Uterus (tissue), 4 donors: Measurements from ENCODE around the gene GUCA2A. TPM values are rescaled to one million over a fixed set of nuclear protein-coding genes. Genes with fewer than 3 reads are reported as not detected.

Experiments used
- DNase-seq, 2 donors: peaks; one replicate each; pipeline ENCODE4 v3.0.0-alpha.2; 2019 to 2020
- H3K27ac ChIP-seq, 2 donors: fragments of 200-600 bp; sonication (generic); 1 replicate in 1 of 2; 2 replicates in 1 of 2; pipeline ENCODE4 v1.5.1; 2016 to 2018
- H3K27me3 ChIP-seq, 2 donors: fragments of 200-600 bp; sonication (generic); one replicate each; pipeline ENCODE4 v1.5.1; 2018 to 2019; ENCODE audit warnings: control low read depth in 1 of 2
- H3K36me3 ChIP-seq, 2 donors: fragments of 200-600 bp; sonication (generic); one replicate each; pipeline ENCODE4 v1.5.1; 2019; ENCODE audit warnings: control low read depth in 1 of 2
- H3K4me1 ChIP-seq, 2 donors: fragments of 200-600 bp; sonication (generic); one replicate each; pipeline ENCODE4 v1.5.1; 2018 to 2019; ENCODE audit warnings: control low read depth in 1 of 2
- H3K4me3 ChIP-seq, 2 donors: fragments of 200-600 bp; sonication (generic); 1 replicate in 1 of 2; 2 replicates in 1 of 2; pipeline ENCODE4 v1.5.1; 2018 to 2019; ENCODE audit warnings: mild to moderate bottlenecking in 1 of 2
- H3K9me3 ChIP-seq, 2 donors: fragments of 200-600 bp; sonication (generic); one replicate each; pipeline ENCODE4 v1.5.1; 2019; ENCODE audit warnings: control low read depth in 1 of 2
- CTCF ChIP-seq, 4 experiments: fragments of 200-600 bp in 2 of 4; fragments of 450-650 bp in 2 of 4; sonication (generic) in 2 of 4; IDR thresholded peaks; one replicate each; pipeline ENCODE4 v1.5.1; 2016 to 2019; ENCODE audit warnings: antibody characterized with exemption in 4 of 4, mild to moderate bottlenecking in 2 of 4, moderate library complexity in 1 of 4
- POLR2A ChIP-seq, 2 donors: fragments of 450-650 bp; IDR thresholded peaks; one replicate each; pipeline ENCODE4 v1.6.1; 2016; ENCODE audit warnings: antibody characterized with exemption in 2 of 2, mild to moderate bottlenecking in 1 of 2, moderate library complexity in 1 of 2
- intact Hi-C: fragments of 100-400 bp; cut with DNase I; formaldehyde crosslinking; loops from one replicate; pipeline ENCODE4 v1.15.1; 2023; ENCODE audit warnings: low total_unique reads
- total RNA-seq, 4 donors: library from RNA; depleted of rRNA in 3 of 4; stranded (reverse); fragments of >200 nt in 3 of 4; gene quantifications; one replicate each; pipeline versions ENCODE4 v1.1.0 to v1.2.4, GENCODE V29; 2014 to 2023
- donor health status: DM: yes; HTN: yes; CAD: no.

GUCA2A gene
- total RNA-seq, 4 donors from 2014 or later: not detected

- no peak for DNase-seq
- intact Hi-C loops: no loop called here
Observed at GRCh38 chr1:42128499-42128898, 36.0 kb downstream of the GUCA2A start.

GRCh38 chr1:42127767-42128166, 36.8 kb downstream of the GUCA2A start:
- DNase-seq: no peak
- H3K36me3 ChIP-seq: no peaks in the 10 kb centered on the region
- H3K27me3 ChIP-seq: no peaks in the 10 kb centered on the region
- H3K4me3 ChIP-seq: no peak overlapping the region
- no peaks in the 10 kb centered on the region for H3K4me1 ChIP-seq
- intact Hi-C loops: no loop called here
- TF ChIP-seq POLR2A (IDR thresholded peaks at IDR 0.05) (no peak), CTCF (IDR thresholded peaks at IDR 0.05) (no peak)
- no peaks in the 10 kb centered on the region for H3K9me3 ChIP-seq
- H3K27ac ChIP-seq: no peak overlapping the region

More at GRCh38 chr1:42128499-42128898, 36.0 kb downstream of the GUCA2A start:
- Histone ChIP-seq H3K4me1 (no peaks in the 10 kb centered on the region), H3K4me3 (no peak overlapping the region), H3K9me3 (no peaks in the 10 kb centered on the region), H3K27me3 (no peaks in the 10 kb centered on the region), H3K36me3 (no peaks in the 10 kb centered on the region), H3K27ac (no peak overlapping the region)
- TF ChIP-seq CTCF (IDR thresholded peaks at IDR 0.05): no peak
- no peak for TF ChIP-seq POLR2A (IDR thresholded peaks at IDR 0.05)

GRCh38 chr1:42125552-42125951, 39.0 kb downstream of the GUCA2A start:
- Histone ChIP-seq H3K9me3 (no peaks in the 10 kb centered on the region), H3K27me3 (no peaks in the 10 kb centered on the region), H3K36me3 (no peaks in the 10 kb centered on the region), H3K4me3 (no peak overlapping the region), H3K27ac (no peak overlapping the region), H3K4me1 (no peaks in the 10 kb centered on the region)
- DNase-seq: no peak
- TF ChIP-seq CTCF (IDR thresholded peaks at IDR 0.05): no peak
- TF ChIP-seq POLR2A (IDR thresholded peaks at IDR 0.05): no peak
- intact Hi-C loops: no loop called here

- no peaks in the 10 kb centered on the region for H3K4me1 ChIP-seq
- H3K9me3 ChIP-seq: no peaks in the 10 kb centered on the region
- DNase-seq: no peak
- TF ChIP-seq CTCF (IDR thresholded peaks at IDR 0.05) (no peak), POLR2A (IDR thresholded peaks at IDR 0.05) (no peak)
- no peak overlapping the region for H3K27ac ChIP-seq
- intact Hi-C loops: no loop called here
- H3K27me3 ChIP-seq: no peaks in the 10 kb centered on the region
- no peaks in the 10 kb centered on the region for H3K36me3 ChIP-seq
- no peak overlapping the region for H3K4me3 ChIP-seq
Observed at GRCh38 chr1:42122408-42122807, 42.1 kb downstream of the GUCA2A start.

- DNase-seq: no peak
- Histone ChIP-seq H3K9me3 (no peaks in the 10 kb centered on the region), H3K27me3 (no peaks in the 10 kb centered on the region), H3K4me1 (no peaks in the 10 kb centered on the region), H3K27ac (no peak overlapping the region), H3K4me3 (no peak overlapping the region), H3K36me3 (no peaks in the 10 kb centered on the region)
- TF ChIP-seq POLR2A (IDR thresholded peaks at IDR 0.05) (no peak), CTCF (IDR thresholded peaks at IDR 0.05) (no peak)
- intact Hi-C loops: no loop called here
Observed at GRCh38 chr1:42118125-42118524, 46.4 kb downstream of the GUCA2A start.
